BJ (cell line): ENCODE measurements around the gene BBS2. TPM values are rescaled to one million over a fixed set of nuclear protein-coding genes. Genes with fewer than 3 reads are reported as not detected.

Experiments
- CTCF ChIA-PET: fragments of 350-600 bp; formaldehyde crosslinking; extraction: SDS; loops from one replicate; lab custom pipeline; 2021; ENCODE audit warnings: antibody characterized with exemption, inconsistent platforms; lab: Yijun Ruan, JAX
- POLR2A ChIA-PET: fragments of 300-600 bp; sonication (Branson Sonifier 250); formaldehyde crosslinking; extraction: SDS; loops from one replicate; lab custom pipeline; 2021; ENCODE audit warnings: antibody characterized with exemption; lab: Charles Lee
- DNase-seq: peaks from one replicate; pipeline ENCODE4 v3.0.0-alpha.2; 2011; ENCODE audit warnings: low read depth
- H3K27me3 ChIP-seq: 2 replicates; pipeline ENCODE4 v1.6.0; 2011; ENCODE audit warnings: low read length; ENCODE audit not compliant: control insufficient read depth, insufficient read depth
- H3K36me3 ChIP-seq: 2 replicates; pipeline ENCODE4 v1.5.1; 2011; ENCODE audit warnings: low read length; ENCODE audit not compliant: control insufficient read depth, insufficient read depth
- H3K4me3 ChIP-seq: 2 replicates; pipeline ENCODE4 v1.5.1; 2011; ENCODE audit warnings: low read depth, mild to moderate bottlenecking, control low read depth, low read length
- polyA plus RNA-seq: library from polyadenylated mRNA; depleted of rRNA; stranded (reverse); fragments of >200 nt; gene quantifications from 2 replicates; pipeline ENCODE4 v1.2.3, GENCODE V29; 2011
- TF ChIP-seq, protein P1 (sequence below): IDR thresholded peaks from 2 replicates; pipeline ENCODE4 v1.5.1; 2011; ENCODE audit warnings: low read depth, mild to moderate bottlenecking, control low read depth, inconsistent platforms, low read length, moderate library complexity; ENCODE audit not compliant: insufficient read depth

The BBS2 gene
- polyA plus RNA-seq, 1 experiment, result 33.8 TPM

DNA sequence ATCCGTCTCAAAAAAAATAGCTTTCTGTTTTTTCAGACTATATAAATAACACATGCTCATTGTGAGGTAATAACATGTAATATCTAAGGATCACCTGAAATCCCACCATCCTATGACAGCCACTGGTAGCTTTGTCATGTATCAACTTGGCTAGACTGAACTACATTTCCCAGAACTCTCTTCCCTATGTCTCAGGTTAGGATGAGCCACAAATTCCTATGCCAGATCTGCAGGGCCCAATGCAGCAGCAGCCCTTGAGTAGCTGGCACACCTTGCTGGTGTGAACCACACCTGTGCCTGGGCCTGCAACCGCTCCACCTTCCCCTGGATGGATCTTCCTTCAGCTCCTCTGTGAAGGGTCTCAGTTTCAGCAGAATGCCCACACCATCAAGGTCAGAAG lies 40.4 kb downstream of the BBS2 start:
- H3K36me3 ChIP-seq, result peaks cover 5% of the 10 kb centered on the region; the same call in 1 of the 2 replicates

DNA sequence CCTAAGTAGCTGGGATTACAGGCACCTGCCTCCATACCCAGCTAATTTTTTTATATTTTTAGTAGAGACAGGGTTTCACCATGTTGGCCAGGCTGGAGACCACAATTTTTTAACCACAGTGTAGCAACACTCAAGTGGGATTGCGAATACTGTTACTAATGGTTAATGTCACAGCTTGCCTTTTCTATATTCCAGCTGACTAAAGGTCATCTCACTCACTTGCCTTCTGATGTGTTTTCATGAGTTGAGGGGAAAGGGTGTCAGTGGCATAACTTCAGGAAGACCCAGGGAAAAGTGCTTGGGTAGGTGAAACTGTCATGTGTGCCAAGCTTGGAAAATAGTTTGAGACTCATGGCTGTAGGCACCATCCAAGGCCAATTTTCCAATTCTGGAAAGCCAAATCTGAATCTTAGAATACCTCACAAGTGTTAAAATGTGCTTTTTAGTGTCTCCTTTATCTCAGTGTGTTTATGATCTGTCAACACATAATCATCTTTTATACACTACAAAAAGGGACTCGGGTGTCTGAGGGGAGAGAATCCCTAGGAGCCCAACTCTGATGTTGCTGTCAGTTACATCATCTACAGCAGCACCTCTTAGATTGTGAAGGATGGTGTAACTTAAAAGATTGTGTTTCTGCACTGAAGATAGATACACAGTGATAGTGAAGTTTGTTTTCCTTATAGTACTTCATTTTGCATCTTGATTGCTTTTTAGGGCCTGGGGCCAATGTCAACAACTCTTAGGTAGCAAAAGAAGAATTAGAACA lies 41.4 kb downstream of the BBS2 start:
- TF ChIP-seq, protein P1, sequence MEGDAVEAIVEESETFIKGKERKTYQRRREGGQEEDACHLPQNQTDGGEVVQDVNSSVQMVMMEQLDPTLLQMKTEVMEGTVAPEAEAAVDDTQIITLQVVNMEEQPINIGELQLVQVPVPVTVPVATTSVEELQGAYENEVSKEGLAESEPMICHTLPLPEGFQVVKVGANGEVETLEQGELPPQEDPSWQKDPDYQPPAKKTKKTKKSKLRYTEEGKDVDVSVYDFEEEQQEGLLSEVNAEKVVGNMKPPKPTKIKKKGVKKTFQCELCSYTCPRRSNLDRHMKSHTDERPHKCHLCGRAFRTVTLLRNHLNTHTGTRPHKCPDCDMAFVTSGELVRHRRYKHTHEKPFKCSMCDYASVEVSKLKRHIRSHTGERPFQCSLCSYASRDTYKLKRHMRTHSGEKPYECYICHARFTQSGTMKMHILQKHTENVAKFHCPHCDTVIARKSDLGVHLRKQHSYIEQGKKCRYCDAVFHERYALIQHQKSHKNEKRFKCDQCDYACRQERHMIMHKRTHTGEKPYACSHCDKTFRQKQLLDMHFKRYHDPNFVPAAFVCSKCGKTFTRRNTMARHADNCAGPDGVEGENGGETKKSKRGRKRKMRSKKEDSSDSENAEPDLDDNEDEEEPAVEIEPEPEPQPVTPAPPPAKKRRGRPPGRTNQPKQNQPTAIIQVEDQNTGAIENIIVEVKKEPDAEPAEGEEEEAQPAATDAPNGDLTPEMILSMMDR, result no peak
- ChIA-PET POLR2A (no interaction called here), CTCF (interaction anchor here (0.6 to 1.7 kb wide), 2 partner anchors 10 to 30 kb away, joined by 3 to 5 read pairs; no protein-coding TSS in a partner anchor)
- Histone ChIP-seq H3K36me3 (peaks cover 5% of the 10 kb centered on the region; the same call in 1 of the 2 replicates), H3K27me3 (no peaks in the 10 kb centered on the region), H3K4me3 (no peak overlapping the region)
- DNase-seq, result no peak

More for the DNA sequence above, 40.4 kb downstream of the BBS2 start:
- ChIA-PET POLR2A (no interaction called here), CTCF (interaction anchor here (1.4 to 1.7 kb wide), 2 partner anchors 9 kb away, joined by 5 read pairs; no protein-coding TSS in a partner anchor)
- TF ChIP-seq, protein P1, result no peak
- Histone ChIP-seq H3K27me3 (no peaks in the 10 kb centered on the region), H3K4me3 (no peak overlapping the region)
- no peak for DNase-seq

DNA sequence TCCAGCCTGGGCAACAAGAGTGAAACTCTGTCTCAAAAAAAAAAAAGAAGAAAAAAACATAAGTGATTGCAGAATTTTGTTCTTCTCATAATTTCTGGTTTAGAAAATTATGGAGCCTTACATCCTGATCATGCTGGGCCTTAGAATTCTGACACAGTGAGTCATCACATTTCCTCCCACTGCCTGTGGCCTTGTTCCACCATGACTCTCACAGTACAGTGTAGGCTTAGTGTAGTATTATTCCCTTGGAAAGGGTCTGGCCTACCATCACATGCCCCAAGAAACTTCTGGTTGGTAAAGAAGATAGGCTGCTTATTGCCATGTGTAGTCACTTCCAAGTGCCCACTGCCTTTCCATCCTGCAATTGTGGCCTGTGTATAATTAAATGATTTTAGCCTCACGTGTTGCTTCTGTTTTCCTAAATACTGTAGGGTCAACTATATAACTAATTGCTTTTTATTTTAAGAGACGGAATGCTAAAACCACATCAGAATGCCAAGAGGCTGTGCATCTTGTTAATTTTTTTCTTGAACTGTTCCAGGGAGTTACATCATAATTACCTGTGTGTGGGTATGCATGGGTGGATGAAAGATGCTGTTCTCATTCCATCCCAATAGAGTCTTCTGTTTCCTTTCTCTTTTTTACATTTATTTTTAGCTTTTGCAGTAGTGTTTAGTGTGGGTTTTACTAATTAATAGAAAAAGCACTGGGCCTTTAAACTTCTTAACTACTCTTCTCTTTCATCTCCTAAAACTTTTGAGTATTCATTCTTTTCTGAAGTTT lies 42.5 kb downstream of the BBS2 start:
- TF ChIP-seq, protein P1, result no peak
- DNase-seq, result peak; percentile 59
- Histone ChIP-seq H3K4me3 (no peak overlapping the region), H3K36me3 (peaks cover 4% of the 10 kb centered on the region; the same call in 1 of the 2 replicates), H3K27me3 (no peaks in the 10 kb centered on the region)
- POLR2A ChIA-PET, result no interaction called here
- CTCF ChIA-PET, result no interaction called here

DNA sequence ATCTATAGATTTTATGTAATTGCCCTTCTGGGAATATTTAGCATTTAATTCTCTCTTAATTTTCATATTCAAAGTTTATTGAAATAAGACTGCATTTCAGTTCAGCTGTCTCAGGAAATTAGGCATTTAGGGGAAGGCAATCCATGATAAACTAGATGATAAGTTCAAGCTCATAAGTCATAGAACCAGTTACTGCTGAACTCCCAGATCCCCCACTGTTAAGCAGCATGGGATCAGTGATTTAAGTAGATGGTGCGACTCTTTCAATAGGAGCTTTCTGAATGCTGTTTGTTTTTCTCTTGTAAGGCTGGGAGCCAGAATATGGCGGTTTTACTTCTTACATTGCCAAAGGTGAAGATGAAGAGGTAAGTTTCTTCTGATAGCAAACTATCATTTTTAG lies 44.6 kb downstream of the BBS2 start:
- TF ChIP-seq, protein P1, result no peak
- no peak overlapping the region for H3K4me3 ChIP-seq
- no peak for DNase-seq
- CTCF ChIA-PET, result no interaction called here
- H3K27me3 ChIP-seq, result no peaks in the 10 kb centered on the region
- peaks cover 9% of the 10 kb centered on the region for H3K36me3 ChIP-seq
- POLR2A ChIA-PET, result no interaction called here

DNA sequence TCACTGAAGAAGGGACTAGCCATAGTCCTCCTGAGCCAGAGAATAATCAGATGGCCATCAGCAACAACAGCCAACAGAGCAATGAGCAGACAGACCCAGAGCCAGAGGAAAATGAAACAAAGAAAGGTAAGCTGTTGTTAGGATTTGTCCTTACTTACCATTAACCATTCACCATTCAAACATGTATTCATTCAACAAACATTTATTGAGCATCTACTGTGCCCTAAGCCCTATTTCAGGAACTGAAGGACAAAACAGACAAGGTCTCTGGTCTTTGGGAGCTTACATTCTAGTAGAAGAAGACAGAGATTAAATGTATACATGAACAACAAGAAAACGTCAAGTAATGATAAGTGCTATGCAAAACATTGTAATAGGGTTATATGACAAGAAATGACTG lies 49.2 kb downstream of the BBS2 start:
- CTCF ChIA-PET, result interaction anchor here (0.8 kb wide), 1 partner anchor 9 kb away, joined by 5 read pairs; no protein-coding TSS in a partner anchor
- TF ChIP-seq, protein P1, result no peak

More for the DNA sequence above, 49.2 kb downstream of the BBS2 start:
- Histone ChIP-seq H3K27me3 (no peaks in the 10 kb centered on the region), H3K4me3 (no peak overlapping the region), H3K36me3 (peaks cover 17% of the 10 kb centered on the region)
- POLR2A ChIA-PET, result no interaction called here
- DNase-seq, result no peak
